A549 (cell line): ENCODE measurements around the gene C17orf75. TPM values are rescaled to one million over a fixed set of nuclear protein-coding genes. Genes with fewer than 3 reads are reported as not detected.

Source experiments
- ATAC-seq, 2 experiments: fragments of 200-7000 bp in 1 of 2; fragments of >200 bp in 1 of 2; cut with Nextera tagmentation in 1 of 2; cut with Tn5 transposase in 1 of 2; 3 replicates each; pipeline versions ENCODE4 v1.8.0 to v1.9.1; 2018 to 2020; ENCODE audit warnings: mild to moderate bottlenecking in 1 of 2, moderate library complexity in 1 of 2
- CTCF ChIA-PET: fragments of 300-600 bp; sonication (Branson Sonifier 250); formaldehyde crosslinking; extraction: SDS; loops from one replicate; lab custom pipeline; 2021; ENCODE audit warnings: antibody characterized with exemption, inconsistent platforms; lab: Yijun Ruan, JAX
- POLR2A ChIA-PET: fragments of 350-600 bp; formaldehyde crosslinking; extraction: SDS; loops from one replicate; lab custom pipeline; 2021; ENCODE audit warnings: antibody characterized with exemption, inconsistent platforms; lab: Yijun Ruan, JAX
- DNase-seq, 2 experiments: peaks; one replicate each; pipeline versions ENCODE4 v3.0.0 to v3.0.0-alpha.2; 2011 to 2016; ENCODE audit warnings: low read depth in 1 of 2, low spot score in 1 of 2
- FAIRE-seq: peaks from 2 replicates; lab custom pipeline; 2011; peaks lifted over from hg19 to GRCh38; lab: Jason Lieb, UNC
- H3K27ac ChIP-seq, 2 experiments: fragments of >200 bp; sonication (Bioruptor Twin); formaldehyde crosslinking; 3 replicates each; pipeline ENCODE4 v1.5.1; 2016 to 2017
- H3K4me1 ChIP-seq: fragments of >200 bp; sonication (Bioruptor Twin); formaldehyde crosslinking; 3 replicates; pipeline ENCODE4 v1.6.1; 2016
- H3K4me2 ChIP-seq: fragments of >200 bp; sonication (Bioruptor Twin); formaldehyde crosslinking; 3 replicates; pipeline ENCODE4 v1.6.1; 2016
- H3K4me3 ChIP-seq: fragments of >200 bp; sonication (Bioruptor Twin); formaldehyde crosslinking; 3 replicates; pipeline ENCODE4 v1.5.1; 2016
- H3K9me3 ChIP-seq: fragments of >200 bp; sonication (Bioruptor Twin); formaldehyde crosslinking; 3 replicates; pipeline ENCODE4 v1.6.1; 2016
- CBX8 ChIP-seq: fragments of 200-600 bp; sonication (generic); IDR thresholded peaks from 2 replicates; pipeline ENCODE4 v1.6.1; 2016
- CEBPB ChIP-seq, 2 experiments: fragments of >200 bp in 1 of 2; sonication (Bioruptor Twin) in 1 of 2; formaldehyde crosslinking in 1 of 2; IDR thresholded peaks; 2 replicates each; pipeline ENCODE4 v1.6.1; 2012 to 2016
- CTCF ChIP-seq: fragments of >200 bp; sonication (Bioruptor Twin); formaldehyde crosslinking; IDR thresholded peaks from 3 replicates; pipeline ENCODE4 v1.5.1; 2016
- E2F6 ChIP-seq: IDR thresholded peaks from 2 replicates; pipeline ENCODE4 v1.6.1; 2012; ENCODE audit warnings: low read depth, borderline replicate concordance
- EHMT2 ChIP-seq: fragments of 200-600 bp; sonication (generic); IDR thresholded peaks from 2 replicates; pipeline ENCODE4 v1.6.1; 2016; ENCODE audit warnings: antibody characterized with exemption, low read depth, mild to moderate bottlenecking, moderate library complexity
- ELK1 ChIP-seq: fragments of 150-350 bp; IDR thresholded peaks from 2 replicates; pipeline ENCODE4 v1.6.1; 2014; ENCODE audit warnings: low read depth, mild to moderate bottlenecking, low read length
- FOSL2 ChIP-seq, 2 experiments: fragments of 450-650 bp in 1 of 2; fragments of >200 bp in 1 of 2; sonication (Bioruptor Twin) in 1 of 2; formaldehyde crosslinking; IDR thresholded peaks; 2 replicates each; pipeline versions ENCODE4 v1.5.0 to v1.6.1; 2016 to 2020; ENCODE audit warnings: mild to moderate bottlenecking in 1 of 2, moderate library complexity in 1 of 2
- FOXS1 ChIP-seq: fragments of 250-450 bp; sonication (Bioruptor Pico); IDR thresholded peaks from 2 replicates; pipeline ENCODE4 v1.5.0; 2020; ENCODE audit warnings: mild to moderate bottlenecking, moderate library complexity
- HDAC2 ChIP-seq: fragments of 200-600 bp; sonication (generic); IDR thresholded peaks from 2 replicates; pipeline ENCODE4 v1.6.1; 2016
- HOXA7 ChIP-seq: fragments of 250-450 bp; sonication (Bioruptor Pico); IDR thresholded peaks from 2 replicates; pipeline ENCODE4 v1.5.0; 2020; ENCODE audit warnings: mild to moderate bottlenecking, moderate library complexity
- HOXB5 ChIP-seq: fragments of 250-450 bp; sonication (Bioruptor Pico); IDR thresholded peaks from 2 replicates; pipeline ENCODE4 v1.5.0; 2020; ENCODE audit warnings: mild to moderate bottlenecking, moderate library complexity
- MAFK ChIP-seq: fragments of 450-650 bp; IDR thresholded peaks from 2 replicates; pipeline ENCODE4 v1.6.1; 2014; ENCODE audit not compliant: partially characterized antibody
- MYC ChIP-seq: IDR thresholded peaks from 2 replicates; pipeline ENCODE4 v1.6.1; 2012; ENCODE audit warnings: mild to moderate bottlenecking, inconsistent platforms, low read length, improper control_type of control experiment, borderline replicate concordance
- NPAS2 ChIP-seq: fragments of 250-450 bp; sonication (Bioruptor Pico); IDR thresholded peaks from 2 replicates; pipeline ENCODE4 v1.8.0; 2022; ENCODE audit warnings: mild to moderate bottlenecking, moderate library complexity, borderline replicate concordance
- NR3C1 ChIP-seq: fragments of >200 bp; sonication (Bioruptor Twin); formaldehyde crosslinking; IDR thresholded peaks from 3 replicates; pipeline ENCODE4 v1.6.1; 2017
- PHF8 ChIP-seq: fragments of 200-600 bp; sonication (generic); IDR thresholded peaks from 2 replicates; pipeline ENCODE4 v1.6.1; 2016; ENCODE audit warnings: low read depth, mild to moderate bottlenecking, antibody characterized with exemption, moderate library complexity, borderline replicate concordance
- RCOR1 ChIP-seq: fragments of 150-350 bp; IDR thresholded peaks from 2 replicates; pipeline ENCODE4 v1.6.1; 2014; ENCODE audit warnings: antibody characterized with exemption, low read length, low read depth
- RFX5 ChIP-seq: fragments of 450-650 bp; IDR thresholded peaks from 2 replicates; pipeline ENCODE4 v1.7.1; 2014; ENCODE audit warnings: antibody characterized with exemption, mild to moderate bottlenecking, moderate library complexity
- TP53 ChIP-seq: fragments of 250-450 bp; sonication (Bioruptor Pico); IDR thresholded peaks from 2 replicates; pipeline ENCODE4 v1.5.0; 2021; ENCODE audit warnings: mild to moderate bottlenecking, moderate library complexity
- USF2 ChIP-seq: fragments of 450-650 bp; IDR thresholded peaks from 2 replicates; pipeline ENCODE4 v1.6.1; 2014; ENCODE audit warnings: antibody characterized with exemption
- ZC3H11A ChIP-seq: fragments of 450-650 bp; IDR thresholded peaks from 2 replicates; pipeline ENCODE4 v1.6.1; 2014; ENCODE audit warnings: antibody characterized with exemption, mild to moderate bottlenecking
- ZFP36 ChIP-seq: fragments of 450-650 bp; IDR thresholded peaks from 2 replicates; pipeline ENCODE4 v1.6.1; 2014; ENCODE audit warnings: borderline replicate concordance; ENCODE audit not compliant: partially characterized antibody
- ZSCAN20 ChIP-seq: fragments of 250-450 bp; sonication (Bioruptor Pico); IDR thresholded peaks from 2 replicates; pipeline ENCODE4 v1.8.0; 2022; ENCODE audit warnings: mild to moderate bottlenecking, moderate library complexity
- WGBS: methylation state at CpG from one replicate; pipeline ENCODE4 v1.1.6; 2017; ENCODE audit errors: missing lambda C conversion rate; 5-methylcytosine and 5-hydroxymethylcytosine counted together
- polyA plus RNA-seq, 4 experiments: library from polyadenylated mRNA; depleted of rRNA in 3 of 4; stranded (reverse); fragments of >200 nt; fragmentation: RNase III in 1 of 4; extraction: RNeasy Plus Mini Kit Qiagen cat#74134 plus additional on column Dnase treatment in 1 of 4; gene quantifications; 2 replicates in 3 of 4; 3 replicates in 1 of 4; pipeline ENCODE4 v1.2.3, GENCODE V29; 2011 to 2017
- TF ChIP-seq, protein P1 (sequence below): fragments of 200-600 bp; sonication (generic); IDR thresholded peaks from 2 replicates; pipeline ENCODE4 v1.6.1; 2016; ENCODE audit warnings: antibody characterized with exemption, mild to moderate bottlenecking, moderate library complexity
- TF ChIP-seq, protein P2 (sequence below): fragments of 250-450 bp; sonication (Bioruptor Pico); IDR thresholded peaks from 2 replicates; pipeline ENCODE4 v1.5.0; 2020; ENCODE audit warnings: low read depth, mild to moderate bottlenecking, moderate library complexity

Gene C17orf75
- polyA plus RNA-seq, 2 of the 4 experiments (the other 2 are of a cell fraction), result 36.3 to 49.6 TPM

GRCh38 chr17:32281011-32281451 is 60.9 kb downstream of the C17orf75 start:
- TF ChIP-seq CEBPB (IDR thresholded peaks at IDR 0.05) (no peak), ZSCAN20 (no peak), MAFK (no peak), HOXB5 (no peak), HOXA7 (CRISPR knock-in tag) (no peak), HDAC2 (no peak), FOSL2 (IDR thresholded peaks at IDR 0.05) (no peak), FOSL2 (CRISPR knock-in tag; IDR thresholded peaks at IDR 0.05) (no peak), CBX8 (no peak), TP53 (CRISPR knock-in tag) (no peak), NR3C1 (no peak), MYC (no peak), ZC3H11A (no peak), ELK1 (no peak), NPAS2 (CRISPR knock-in tag) (no peak)
- 55% methylated on average over 9 of the region's 9 CpGs for WGBS
- no peak for DNase-seq

GRCh38 chr17:32279891-32280716 is 61.9 kb downstream of the C17orf75 start:
- ATAC-seq (no peak), DNase-seq (no peak), FAIRE-seq (no peak)
- H3K4me2 ChIP-seq, result 0 out of 3 replicates have a peak overlapping the region, but pooled peaks have one; percentile 14
- H3K27ac ChIP-seq, result peak overlapping the region in 1 of 2 experiments; percentile 52; a peak in 2 of 6 replicates
- POLR2A ChIA-PET, result interaction anchor here (1.1 kb wide), 1 partner anchor 19 kb away, joined by 3 read pairs; no protein-coding TSS in a partner anchor
- CTCF ChIA-PET, result interaction anchor here (0.6 to 2.6 kb wide), 8 partner anchors 14 to 40 kb away, joined by 3 to 12 read pairs (median 3); partner anchors contain the start of gene RHBDL3
- H3K9me3 ChIP-seq, result no peaks in the 10 kb centered on the region
- H3K4me1 ChIP-seq, result peaks cover 34% of the 10 kb centered on the region
- H3K4me3 ChIP-seq, result no peak overlapping the region
- WGBS, result 78% methylated on average over 18 of the region's 21 CpGs
- no peak for TF ChIP-seq FOSL2 (IDR thresholded peaks at IDR 0.05)
- TF ChIP-seq FOSL2 (CRISPR knock-in tag; IDR thresholded peaks at IDR 0.05), result no peak
- TF ChIP-seq ZC3H11A, result no peak
- no peak for TF ChIP-seq HOXA7 (CRISPR knock-in tag)
- no peak for TF ChIP-seq CEBPB (IDR thresholded peaks at IDR 0.05)
- no peak for TF ChIP-seq RFX5
- TF ChIP-seq, protein P1, sequence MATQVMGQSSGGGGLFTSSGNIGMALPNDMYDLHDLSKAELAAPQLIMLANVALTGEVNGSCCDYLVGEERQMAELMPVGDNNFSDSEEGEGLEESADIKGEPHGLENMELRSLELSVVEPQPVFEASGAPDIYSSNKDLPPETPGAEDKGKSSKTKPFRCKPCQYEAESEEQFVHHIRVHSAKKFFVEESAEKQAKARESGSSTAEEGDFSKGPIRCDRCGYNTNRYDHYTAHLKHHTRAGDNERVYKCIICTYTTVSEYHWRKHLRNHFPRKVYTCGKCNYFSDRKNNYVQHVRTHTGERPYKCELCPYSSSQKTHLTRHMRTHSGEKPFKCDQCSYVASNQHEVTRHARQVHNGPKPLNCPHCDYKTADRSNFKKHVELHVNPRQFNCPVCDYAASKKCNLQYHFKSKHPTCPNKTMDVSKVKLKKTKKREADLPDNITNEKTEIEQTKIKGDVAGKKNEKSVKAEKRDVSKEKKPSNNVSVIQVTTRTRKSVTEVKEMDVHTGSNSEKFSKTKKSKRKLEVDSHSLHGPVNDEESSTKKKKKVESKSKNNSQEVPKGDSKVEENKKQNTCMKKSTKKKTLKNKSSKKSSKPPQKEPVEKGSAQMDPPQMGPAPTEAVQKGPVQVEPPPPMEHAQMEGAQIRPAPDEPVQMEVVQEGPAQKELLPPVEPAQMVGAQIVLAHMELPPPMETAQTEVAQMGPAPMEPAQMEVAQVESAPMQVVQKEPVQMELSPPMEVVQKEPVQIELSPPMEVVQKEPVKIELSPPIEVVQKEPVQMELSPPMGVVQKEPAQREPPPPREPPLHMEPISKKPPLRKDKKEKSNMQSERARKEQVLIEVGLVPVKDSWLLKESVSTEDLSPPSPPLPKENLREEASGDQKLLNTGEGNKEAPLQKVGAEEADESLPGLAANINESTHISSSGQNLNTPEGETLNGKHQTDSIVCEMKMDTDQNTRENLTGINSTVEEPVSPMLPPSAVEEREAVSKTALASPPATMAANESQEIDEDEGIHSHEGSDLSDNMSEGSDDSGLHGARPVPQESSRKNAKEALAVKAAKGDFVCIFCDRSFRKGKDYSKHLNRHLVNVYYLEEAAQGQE, result no peak
- TF ChIP-seq, protein P2, sequence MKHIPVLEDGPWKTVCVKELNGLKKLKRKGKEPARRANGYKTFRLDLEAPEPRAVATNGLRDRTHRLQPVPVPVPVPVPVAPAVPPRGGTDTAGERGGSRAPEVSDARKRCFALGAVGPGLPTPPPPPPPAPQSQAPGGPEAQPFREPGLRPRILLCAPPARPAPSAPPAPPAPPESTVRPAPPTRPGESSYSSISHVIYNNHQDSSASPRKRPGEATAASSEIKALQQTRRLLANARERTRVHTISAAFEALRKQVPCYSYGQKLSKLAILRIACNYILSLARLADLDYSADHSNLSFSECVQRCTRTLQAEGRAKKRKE (CRISPR knock-in tag), result no peak
- TF ChIP-seq EHMT2, result no peak
- no peak for TF ChIP-seq PHF8
- TF ChIP-seq RCOR1, result no peak
- TF ChIP-seq USF2, result no peak
- TF ChIP-seq E2F6, result no peak
- TF ChIP-seq ZFP36, result no peak
- TF ChIP-seq NPAS2 (CRISPR knock-in tag), result no peak
- TF ChIP-seq CTCF, result no peak
- TF ChIP-seq FOXS1 (CRISPR knock-in tag), result no peak

More at GRCh38 chr17:32281011-32281451, 60.9 kb downstream of the C17orf75 start:
- ChIA-PET CTCF (interaction anchor here (1.3 to 2.6 kb wide), 7 partner anchors 14 to 39 kb away, joined by 3 to 12 read pairs (median 3); no protein-coding TSS in a partner anchor), POLR2A (interaction anchor here (1.1 kb wide), 1 partner anchor 20 kb away, joined by 3 read pairs; no protein-coding TSS in a partner anchor)
- ATAC-seq, result peak in 1 of 2 experiments; percentile 33; a peak in 2 of 6 replicates
- Histone ChIP-seq H3K4me2 (0 out of 3 replicates have a peak overlapping the region, but pooled peaks have one; percentile 14), H3K4me1 (peaks cover 27% of the 10 kb centered on the region), H3K4me3 (no peak overlapping the region), H3K9me3 (no peaks in the 10 kb centered on the region), H3K27ac (peak overlapping the region; percentile 8 to 52; a peak in 3 of 6 replicates)
- FAIRE-seq, result no peak
